OCI-LY3 (cell line): ENCODE measurements around the gene MZF1.

Experiments used
- EZH2phosphoT487 ChIP-seq: fragments of 200-600 bp; shearing (Covaris generic); IDR thresholded peaks from 2 replicates; pipeline ENCODE4 v1.6.1; 2018; ENCODE audit warnings: antibody characterized with exemption, mixed run types, low read depth
- TF ChIP-seq, protein P1 (sequence below): fragments of 200-600, 300-600 bp; sonication (generic); IDR thresholded peaks from 2 replicates; pipeline ENCODE4 v1.5.1; 2014; ENCODE audit warnings: antibody characterized with exemption, low read length, low read depth

DNA sequence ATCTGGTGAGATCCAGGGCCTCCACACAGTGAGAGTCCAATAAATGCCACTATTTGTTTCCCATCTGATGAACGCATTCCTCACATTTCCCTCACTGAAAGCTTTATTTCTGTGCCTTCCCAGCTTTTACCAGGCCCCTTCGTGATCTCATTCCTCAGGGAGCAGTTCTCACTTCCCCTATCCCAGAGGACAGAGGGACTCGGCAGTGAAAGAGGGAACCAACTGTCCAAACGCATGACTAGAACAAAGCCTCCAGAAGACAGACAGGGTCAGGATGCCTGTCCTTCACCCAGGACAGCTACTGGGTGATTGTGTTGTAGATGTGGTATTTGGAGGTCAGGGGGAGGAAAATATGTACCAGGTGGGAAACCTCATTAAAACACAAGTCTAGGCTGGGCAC lies 51.5 kb downstream of the MZF1 start:
- TF ChIP-seq, protein P1, sequence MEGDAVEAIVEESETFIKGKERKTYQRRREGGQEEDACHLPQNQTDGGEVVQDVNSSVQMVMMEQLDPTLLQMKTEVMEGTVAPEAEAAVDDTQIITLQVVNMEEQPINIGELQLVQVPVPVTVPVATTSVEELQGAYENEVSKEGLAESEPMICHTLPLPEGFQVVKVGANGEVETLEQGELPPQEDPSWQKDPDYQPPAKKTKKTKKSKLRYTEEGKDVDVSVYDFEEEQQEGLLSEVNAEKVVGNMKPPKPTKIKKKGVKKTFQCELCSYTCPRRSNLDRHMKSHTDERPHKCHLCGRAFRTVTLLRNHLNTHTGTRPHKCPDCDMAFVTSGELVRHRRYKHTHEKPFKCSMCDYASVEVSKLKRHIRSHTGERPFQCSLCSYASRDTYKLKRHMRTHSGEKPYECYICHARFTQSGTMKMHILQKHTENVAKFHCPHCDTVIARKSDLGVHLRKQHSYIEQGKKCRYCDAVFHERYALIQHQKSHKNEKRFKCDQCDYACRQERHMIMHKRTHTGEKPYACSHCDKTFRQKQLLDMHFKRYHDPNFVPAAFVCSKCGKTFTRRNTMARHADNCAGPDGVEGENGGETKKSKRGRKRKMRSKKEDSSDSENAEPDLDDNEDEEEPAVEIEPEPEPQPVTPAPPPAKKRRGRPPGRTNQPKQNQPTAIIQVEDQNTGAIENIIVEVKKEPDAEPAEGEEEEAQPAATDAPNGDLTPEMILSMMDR = no peak
- TF ChIP-seq EZH2phosphoT487 = no peak
